H9 (cell line): ENCODE data around the gene ZBTB20. TPM values are rescaled to one million over a fixed set of nuclear protein-coding genes. Genes with fewer than 3 reads are reported as not detected.

Experiments used
- DNase-seq: peaks from one replicate; pipeline ENCODE4 v3.0.0-alpha.2; 2017
- H2AFZ ChIP-seq: one replicate; pipeline ENCODE4 v1.6.1; 2013; ENCODE audit warnings: mild to moderate bottlenecking, low read length, control low read depth, moderate library complexity
- H2AK5ac ChIP-seq: 2 replicates; pipeline ENCODE4 v1.6.1; 2013; ENCODE audit warnings: low read length, control low read depth, mixed read lengths; ENCODE audit not compliant: insufficient read length
- H2BK120ac ChIP-seq: one replicate; pipeline ENCODE4 v1.6.1; 2013; ENCODE audit warnings: low read depth, mild to moderate bottlenecking, low read length, control low read depth, inconsistent platforms; ENCODE audit not compliant: poor library complexity, severe bottlenecking
- H2BK12ac ChIP-seq: 2 replicates; pipeline ENCODE4 v1.6.1; 2013; ENCODE audit warnings: low read length, control low read depth, mixed read lengths, low read depth; ENCODE audit not compliant: insufficient read length
- H2BK15ac ChIP-seq: 2 replicates; pipeline ENCODE4 v1.6.1; 2013; ENCODE audit warnings: low read depth, low read length, control low read depth
- H2BK20ac ChIP-seq: one replicate; pipeline ENCODE4 v1.6.1; 2013; ENCODE audit warnings: low read depth, mild to moderate bottlenecking, low read length, control low read depth, inconsistent platforms; ENCODE audit not compliant: poor library complexity, severe bottlenecking
- H2BK5ac ChIP-seq: 2 replicates; pipeline ENCODE4 v1.6.1; 2013; ENCODE audit warnings: low read length, control low read depth, mixed read lengths; ENCODE audit not compliant: insufficient read length
- H3K14ac ChIP-seq: 2 replicates; pipeline ENCODE4 v1.6.1; 2013; ENCODE audit warnings: low read length, control low read depth; ENCODE audit not compliant: insufficient read depth
- H3K18ac ChIP-seq: 2 replicates; pipeline ENCODE4 v1.6.1; 2013; ENCODE audit warnings: low read depth, mild to moderate bottlenecking, mixed read lengths, low read length, control low read depth; ENCODE audit not compliant: insufficient read length
- H3K23ac ChIP-seq: 2 replicates; pipeline ENCODE4 v1.6.1; 2013; ENCODE audit warnings: low read length, control low read depth, mixed read lengths, low read depth; ENCODE audit not compliant: insufficient read length
- H3K23me2 ChIP-seq: 2 replicates; pipeline ENCODE4 v1.6.1; 2013; ENCODE audit warnings: low read depth, mild to moderate bottlenecking, mixed read lengths, low read length, control low read depth; ENCODE audit not compliant: insufficient read length, poor library complexity, severe bottlenecking
- H3K27ac ChIP-seq: 2 replicates; pipeline ENCODE4 v1.5.1; 2013; ENCODE audit warnings: low read length, control low read depth, mixed read lengths, low read depth; ENCODE audit not compliant: insufficient read length
- H3K27me3 ChIP-seq: 2 replicates; pipeline ENCODE4 v1.6.1; 2013; ENCODE audit warnings: low read length, control low read depth, inconsistent platforms; ENCODE audit not compliant: insufficient read depth
- H3K4ac ChIP-seq: 2 replicates; pipeline ENCODE4 v1.6.1; 2013; ENCODE audit warnings: low read depth, mild to moderate bottlenecking, control low read depth, inconsistent platforms, low read length, moderate library complexity
- H3K4me1 ChIP-seq: 2 replicates; pipeline ENCODE4 v1.6.1; 2013; ENCODE audit warnings: low read length, control low read depth, inconsistent platforms; ENCODE audit not compliant: insufficient read depth
- H3K4me2 ChIP-seq: 2 replicates; pipeline ENCODE4 v1.6.1; 2013; ENCODE audit warnings: low read length, control low read depth, mixed read lengths; ENCODE audit not compliant: insufficient read length, insufficient read depth
- H3K56ac ChIP-seq: 2 replicates; pipeline ENCODE4 v1.6.1; 2013; ENCODE audit warnings: low read depth, mild to moderate bottlenecking, mixed read lengths, low read length, control low read depth; ENCODE audit not compliant: insufficient read length
- H3K79me1 ChIP-seq: 2 replicates; pipeline ENCODE4 v1.6.1; 2013; ENCODE audit warnings: low read depth, mild to moderate bottlenecking, moderate library complexity, low read length, control low read depth, inconsistent platforms; ENCODE audit not compliant: insufficient read depth, poor library complexity, severe bottlenecking
- H3K79me2 ChIP-seq: 2 replicates; pipeline ENCODE4 v1.6.1; 2013; ENCODE audit warnings: low read length, control low read depth, inconsistent platforms; ENCODE audit not compliant: insufficient read depth
- H3K9ac ChIP-seq: 2 replicates; pipeline ENCODE4 v1.6.1; 2013; ENCODE audit warnings: low read length, control low read depth, mixed read lengths; ENCODE audit not compliant: insufficient read length; ENCODE audit errors: extremely low read depth
- H3K9me3 ChIP-seq: one replicate; pipeline ENCODE4 v1.6.1; 2013; ENCODE audit warnings: low read depth, low read length, inconsistent platforms; ENCODE audit not compliant: control insufficient read depth
- H3T11ph ChIP-seq: one replicate; pipeline ENCODE4 v1.6.1; 2013; ENCODE audit warnings: mild to moderate bottlenecking, low read length, control low read depth, inconsistent platforms
- H4K20me1 ChIP-seq: one replicate; pipeline ENCODE4 v1.6.1; 2013; ENCODE audit not compliant: control insufficient read depth, insufficient read length, insufficient read depth
- H4K5ac ChIP-seq: 2 replicates; pipeline ENCODE4 v1.6.1; 2013; ENCODE audit warnings: low read depth, mild to moderate bottlenecking, mixed read lengths, low read length, control low read depth; ENCODE audit not compliant: insufficient read length
- H4K8ac ChIP-seq: replicated peaks from 2 replicates; pipeline ENCODE4 v1.6.1; 2013; ENCODE audit warnings: low read length, control low read depth, mixed read lengths, low read depth; ENCODE audit not compliant: insufficient read length
- H4K91ac ChIP-seq: 2 replicates; pipeline ENCODE4 v1.6.1; 2013; ENCODE audit warnings: low read depth, mild to moderate bottlenecking, moderate library complexity, mixed read lengths, low read length, control low read depth; ENCODE audit not compliant: insufficient read length
- H3K27ac Mint-ChIP-seq, 3 experiments: 2 replicates in 2 of 3; 3 replicates in 1 of 3; pipeline ENCODE4 v1.8.0; 2020 to 2021; ENCODE audit warnings: mixed read lengths in 3 of 3, mild to moderate bottlenecking in 1 of 3, moderate library complexity in 1 of 3
- H3K27me3 Mint-ChIP-seq: 2 replicates; pipeline ENCODE4 v1.8.0; 2021; ENCODE audit warnings: low read depth, mild to moderate bottlenecking, moderate library complexity, mixed read lengths
- H3K36me3 Mint-ChIP-seq, 3 experiments: 2 replicates in 2 of 3; 3 replicates in 1 of 3; pipeline ENCODE4 v1.8.0; 2020 to 2021; ENCODE audit warnings: low read depth in 3 of 3, mixed read lengths in 3 of 3; ENCODE audit not compliant: insufficient read depth in 1 of 3
- H3K4me1 Mint-ChIP-seq, 2 experiments: 2 replicates each; pipeline ENCODE4 v1.8.0; 2020; ENCODE audit warnings: mixed read lengths in 2 of 2
- H3K4me3 Mint-ChIP-seq, 2 experiments: 2 replicates in 1 of 2; 3 replicates in 1 of 2; pipeline ENCODE4 v1.8.0; 2020 to 2021; ENCODE audit warnings: mild to moderate bottlenecking in 2 of 2, mixed read lengths in 2 of 2, moderate library complexity in 1 of 2
- H3K9me3 Mint-ChIP-seq, 2 experiments: 2 replicates in 1 of 2; 3 replicates in 1 of 2; pipeline ENCODE4 v1.8.0; 2020; ENCODE audit warnings: mild to moderate bottlenecking in 2 of 2, mixed read lengths in 2 of 2, moderate library complexity in 1 of 2
- WGBS: extraction: QIAGEN DNeasy Blood & Tissue Kit; methylation state at CpG from one replicate; pipeline ENCODE4 v1.1.7; 2013; ENCODE audit warnings: missing lambda C conversion rate, low lambda C conversion rate, mixed read lengths; ENCODE audit not compliant: insufficient read length; ENCODE audit errors: extremely low coverage; 5-methylcytosine and 5-hydroxymethylcytosine counted together
- total RNA-seq: library from RNA; stranded (reverse); gene quantifications from 2 replicates; pipeline ENCODE4 v1.2.1, GENCODE V29; 2021
- TF ChIP-seq, protein P1 (sequence below): fragments of 200-600 bp; sonication (generic); conservative IDR thresholded peaks from 3 replicates; pipeline ENCODE4 v1.8.0; 2021; ENCODE audit warnings: antibody characterized with exemption, mild to moderate bottlenecking

The ZBTB20 gene
- total RNA-seq, 1 experiment from 2014 or later, result 0.70 TPM

DNA sequence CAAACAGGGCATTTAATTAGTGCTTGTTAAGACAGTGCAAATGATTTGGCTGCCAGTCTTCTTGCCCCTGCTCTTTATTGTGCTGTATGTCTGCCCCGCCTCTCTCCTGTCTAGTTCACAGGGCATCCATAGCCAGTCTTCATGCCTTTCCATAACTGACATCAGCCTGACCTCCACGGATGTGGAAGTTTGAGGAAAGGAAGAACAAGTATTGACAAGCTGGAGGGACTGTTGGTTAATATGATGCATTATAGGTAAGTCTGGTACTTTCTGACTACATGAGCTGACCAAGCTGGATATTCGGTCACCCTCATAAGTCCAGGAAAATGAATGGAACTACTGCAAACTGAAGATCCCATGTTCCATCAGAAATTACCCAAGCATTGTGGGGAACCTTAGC lies 527.3 kb downstream of the ZBTB20 start:
- no peak overlapping the region for H2BK20ac ChIP-seq
- H3K23me2 ChIP-seq, result no peaks in the 10 kb centered on the region
- H3K23ac ChIP-seq, result no peak overlapping the region
- Mint-ChIP-seq H3K4me1 (peaks cover 5 to 7% of the 10 kb centered on the region in 2 experiments; a peak in 3 of 4 replicates), H3K27me3 (no peaks in the 10 kb centered on the region), H3K27ac (no peak overlapping the region), H3K4me3 (no peak overlapping the region), H3K36me3 (no peaks in the 10 kb centered on the region), H3K9me3 (no peaks in the 10 kb centered on the region)
- no peaks in the 10 kb centered on the region for H3K9me3 ChIP-seq
- H4K5ac ChIP-seq, result no peak overlapping the region
- H3T11ph ChIP-seq, result no peak overlapping the region
- H3K79me2 ChIP-seq, result no peaks in the 10 kb centered on the region
- no peak overlapping the region for H2BK15ac ChIP-seq
- TF ChIP-seq, protein P1, sequence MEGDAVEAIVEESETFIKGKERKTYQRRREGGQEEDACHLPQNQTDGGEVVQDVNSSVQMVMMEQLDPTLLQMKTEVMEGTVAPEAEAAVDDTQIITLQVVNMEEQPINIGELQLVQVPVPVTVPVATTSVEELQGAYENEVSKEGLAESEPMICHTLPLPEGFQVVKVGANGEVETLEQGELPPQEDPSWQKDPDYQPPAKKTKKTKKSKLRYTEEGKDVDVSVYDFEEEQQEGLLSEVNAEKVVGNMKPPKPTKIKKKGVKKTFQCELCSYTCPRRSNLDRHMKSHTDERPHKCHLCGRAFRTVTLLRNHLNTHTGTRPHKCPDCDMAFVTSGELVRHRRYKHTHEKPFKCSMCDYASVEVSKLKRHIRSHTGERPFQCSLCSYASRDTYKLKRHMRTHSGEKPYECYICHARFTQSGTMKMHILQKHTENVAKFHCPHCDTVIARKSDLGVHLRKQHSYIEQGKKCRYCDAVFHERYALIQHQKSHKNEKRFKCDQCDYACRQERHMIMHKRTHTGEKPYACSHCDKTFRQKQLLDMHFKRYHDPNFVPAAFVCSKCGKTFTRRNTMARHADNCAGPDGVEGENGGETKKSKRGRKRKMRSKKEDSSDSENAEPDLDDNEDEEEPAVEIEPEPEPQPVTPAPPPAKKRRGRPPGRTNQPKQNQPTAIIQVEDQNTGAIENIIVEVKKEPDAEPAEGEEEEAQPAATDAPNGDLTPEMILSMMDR, result no peak
- H2BK12ac ChIP-seq, result no peak overlapping the region
- H3K79me1 ChIP-seq, result no peaks in the 10 kb centered on the region
- no peak overlapping the region for H3K18ac ChIP-seq
- H3K27ac ChIP-seq, result no peak overlapping the region
- peaks cover 2% of the 10 kb centered on the region; the same call in 1 of the 2 replicates for H3K4me1 ChIP-seq
- H3K14ac ChIP-seq, result no peak overlapping the region
- H3K4me2 ChIP-seq, result no peak overlapping the region
- H4K91ac ChIP-seq, result no peak overlapping the region
- no peak for DNase-seq
- H2AK5ac ChIP-seq, result no peak overlapping the region
- no CpG with 5 or more reads among the region's 3 CpGs for WGBS
- no peak overlapping the region for H2BK120ac ChIP-seq
- no peak overlapping the region for H3K56ac ChIP-seq
- no peak overlapping the region for H3K4ac ChIP-seq
- no peak overlapping the region for H2BK5ac ChIP-seq
- H4K20me1 ChIP-seq, result no peaks in the 10 kb centered on the region
- no peak overlapping the region for H4K8ac ChIP-seq
- H3K9ac ChIP-seq, result no peak overlapping the region
- H2AFZ ChIP-seq, result no peak overlapping the region
- no peaks in the 10 kb centered on the region for H3K27me3 ChIP-seq
